ENCODE data around the gene NUP58. TPM values are rescaled to one million over a fixed set of nuclear protein-coding genes. Genes with fewer than 3 reads are reported as not detected.

The NUP58 gene
- total RNA-seq, 1 donor from 2014 or later, result 9.7 TPM

- Histone ChIP-seq H3K4me3 (no peak overlapping the region), H3K9me3 (no peaks in the 10 kb centered on the region), H3K4me1 (no peaks in the 10 kb centered on the region), H3K27ac (no peak overlapping the region), H3K36me3 (no peaks in the 10 kb centered on the region), H3K27me3 (no peaks in the 10 kb centered on the region)
- intact Hi-C loops (cut with DNase I), result no loop called here
- DNase-seq (ENCODE audit: low spot score in 2 of 2), result no peak
- TF ChIP-seq CTCF (IDR thresholded peaks at IDR 0.05), result no peak
Measured at GRCh38 chr13:25291691-25292090, 9.7 kb upstream of the NUP58 start.

GRCh38 chr13:25292301-25292700 lies 9.1 kb upstream of the NUP58 start:
- intact Hi-C loops (cut with DNase I), result no loop called here
- Histone ChIP-seq H3K36me3 (no peaks in the 10 kb centered on the region), H3K9me3 (no peaks in the 10 kb centered on the region), H3K4me3 (no peak overlapping the region), H3K27me3 (no peaks in the 10 kb centered on the region), H3K4me1 (no peaks in the 10 kb centered on the region), H3K27ac (no peak overlapping the region)
- DNase-seq (ENCODE audit: low spot score in 2 of 2), result peak in 1 of 2 donors; percentile 68
- TF ChIP-seq CTCF (IDR thresholded peaks at IDR 0.05), result no peak

GRCh38 chr13:25295228-25295627 lies 6.2 kb upstream of the NUP58 start:
- no peaks in the 10 kb centered on the region for H3K36me3 ChIP-seq
- no peaks in the 10 kb centered on the region for H3K4me1 ChIP-seq
- no peaks in the 10 kb centered on the region for H3K27me3 ChIP-seq
- H3K9me3 ChIP-seq, result no peaks in the 10 kb centered on the region
- H3K27ac ChIP-seq, result no peak overlapping the region
- TF ChIP-seq CTCF (IDR thresholded peaks at IDR 0.05), result no peak
- no peak overlapping the region for H3K4me3 ChIP-seq
- DNase-seq (ENCODE audit: low spot score in 2 of 2), result no peak
- intact Hi-C loops (cut with DNase I), result no loop called here

DNA sequence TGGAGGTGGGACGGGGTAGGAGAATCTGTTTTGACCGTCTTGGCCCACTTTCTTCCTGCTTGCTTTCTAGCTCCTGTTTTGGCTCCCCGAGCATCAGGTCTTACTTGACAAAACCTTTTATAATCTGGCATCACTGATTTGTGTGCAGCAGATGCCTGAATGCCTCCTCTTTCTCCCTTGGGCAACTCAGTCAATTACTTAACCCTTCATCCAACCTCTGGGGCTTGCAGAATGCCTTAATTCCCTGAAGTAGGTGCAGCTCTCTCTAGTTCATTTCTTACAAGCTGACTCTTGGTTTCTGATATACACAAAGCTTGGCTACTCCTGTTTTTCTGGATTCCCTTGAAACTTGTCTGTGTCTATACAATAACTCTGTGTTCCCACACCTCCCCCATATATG lies 5.7 kb upstream of the NUP58 start:
- Histone ChIP-seq H3K27me3 (no peaks in the 10 kb centered on the region), H3K9me3 (no peaks in the 10 kb centered on the region), H3K4me1 (peaks cover 0 to under 1% of the 10 kb centered on the region in 2 donors), H3K27ac (no peak overlapping the region), H3K36me3 (no peaks in the 10 kb centered on the region), H3K4me3 (no peak overlapping the region)
- DNase-seq (ENCODE audit: low spot score in 2 of 2), result no peak
- TF ChIP-seq CTCF (IDR thresholded peaks at IDR 0.05), result no peak
- intact Hi-C loops (cut with DNase I), result no loop called here

DNA sequence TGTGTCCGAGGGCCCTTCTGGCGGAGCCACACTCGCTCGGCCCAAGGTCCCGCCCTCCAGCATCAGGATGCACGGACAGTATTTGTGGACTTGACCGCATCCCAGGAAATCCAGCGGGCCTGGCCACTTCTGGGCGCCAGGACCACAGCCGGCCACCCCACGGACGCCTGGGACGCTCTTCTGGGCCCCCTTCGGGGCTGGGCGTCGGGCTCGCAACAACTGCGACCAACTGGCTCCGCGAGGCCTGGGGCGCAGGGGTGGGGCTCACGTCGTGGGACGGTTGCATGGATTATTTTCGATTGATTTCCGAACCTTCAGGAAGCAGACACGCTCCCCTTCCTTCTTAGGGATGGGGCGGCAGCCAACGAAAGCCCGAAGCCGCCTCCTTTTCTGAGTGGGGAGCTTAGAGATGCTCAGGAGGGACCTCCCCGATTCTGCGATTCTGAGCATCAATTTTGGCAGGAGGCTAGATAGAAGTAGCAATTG lies 521 bp upstream of the NUP58 start:
- Histone ChIP-seq H3K27me3 (no peaks in the 10 kb centered on the region), H3K36me3 (no peaks in the 10 kb centered on the region), H3K9me3 (no peaks in the 10 kb centered on the region), H3K4me1 (peaks cover 0 to 11% of the 10 kb centered on the region in 2 donors), H3K4me3 (peak overlapping the region; percentile 94), H3K27ac (peak overlapping the region; percentile 91 to 96)
- no peak for TF ChIP-seq CTCF (IDR thresholded peaks at IDR 0.05)
- DNase-seq (ENCODE audit: low spot score in 2 of 2), result peak in 1 of 2 donors; percentile 62
- intact Hi-C loops (cut with DNase I), result loop anchor here (1.0 to 10.0 kb wide), 3 partner anchors 14 to 1926 kb away; partner anchors contain the start of gene MTMR6

GRCh38 chr13:25302121-25302520 lies 696 bp downstream of the NUP58 start:
- no peak for DNase-seq (ENCODE audit: low spot score in 2 of 2)
- Histone ChIP-seq H3K4me1 (peaks cover 0 to 11% of the 10 kb centered on the region in 2 donors), H3K4me3 (peak overlapping the region; percentile 94), H3K27ac (peak overlapping the region; percentile 91 to 96), H3K27me3 (no peaks in the 10 kb centered on the region), H3K9me3 (no peaks in the 10 kb centered on the region), H3K36me3 (no peaks in the 10 kb centered on the region)
- TF ChIP-seq CTCF (IDR thresholded peaks at IDR 0.05), result no peak
- intact Hi-C loops (cut with DNase I), result loop anchor here (5.0 to 10.0 kb wide), 2 partner anchors 380 to 1927 kb away; a partner anchor contains a TSS
